ENCODE results near the gene POU6F2. TPM values are rescaled to one million over a fixed set of nuclear protein-coding genes. Genes with fewer than 3 reads are reported as not detected.
"Not testable (repeated sequence)": the region's sequence is repeated elsewhere in the genome, so short reads cannot be mapped to it uniquely, and the experiment has no call there.

The POU6F2 gene
- total RNA-seq, 1 donor from 2014 or later: 0.16 TPM

- H3K27me3 Mint-ChIP-seq: peaks cover 2% of the 10 kb centered on the region
- H3K27ac Mint-ChIP-seq: no peak overlapping the region
- no peak for DNase-seq
- no peaks in the 10 kb centered on the region for H3K36me3 Mint-ChIP-seq (ENCODE audit: low read depth)
- H3K4me3 Mint-ChIP-seq: no peak overlapping the region
- H3K4me1 Mint-ChIP-seq: no peaks in the 10 kb centered on the region
- H3K9me3 Mint-ChIP-seq: no peaks in the 10 kb centered on the region
- intact Hi-C loops (cut with micrococcal nuclease): no loop called here
Measured at GRCh38 chr7:39321245-39321644, 343.5 kb downstream of the POU6F2 start.

- H3K4me3 Mint-ChIP-seq: no peak overlapping the region
- intact Hi-C loops (cut with micrococcal nuclease): no loop called here
- no peaks in the 10 kb centered on the region for H3K36me3 Mint-ChIP-seq (ENCODE audit: low read depth)
- H3K27me3 Mint-ChIP-seq: peaks cover 2% of the 10 kb centered on the region
- no peak for DNase-seq
- H3K9me3 Mint-ChIP-seq: no peaks in the 10 kb centered on the region
- H3K4me1 Mint-ChIP-seq: no peaks in the 10 kb centered on the region
- H3K27ac Mint-ChIP-seq: no peak overlapping the region
Measured at GRCh38 chr7:39321909-39322498, 344.3 kb downstream of the POU6F2 start.

DNA sequence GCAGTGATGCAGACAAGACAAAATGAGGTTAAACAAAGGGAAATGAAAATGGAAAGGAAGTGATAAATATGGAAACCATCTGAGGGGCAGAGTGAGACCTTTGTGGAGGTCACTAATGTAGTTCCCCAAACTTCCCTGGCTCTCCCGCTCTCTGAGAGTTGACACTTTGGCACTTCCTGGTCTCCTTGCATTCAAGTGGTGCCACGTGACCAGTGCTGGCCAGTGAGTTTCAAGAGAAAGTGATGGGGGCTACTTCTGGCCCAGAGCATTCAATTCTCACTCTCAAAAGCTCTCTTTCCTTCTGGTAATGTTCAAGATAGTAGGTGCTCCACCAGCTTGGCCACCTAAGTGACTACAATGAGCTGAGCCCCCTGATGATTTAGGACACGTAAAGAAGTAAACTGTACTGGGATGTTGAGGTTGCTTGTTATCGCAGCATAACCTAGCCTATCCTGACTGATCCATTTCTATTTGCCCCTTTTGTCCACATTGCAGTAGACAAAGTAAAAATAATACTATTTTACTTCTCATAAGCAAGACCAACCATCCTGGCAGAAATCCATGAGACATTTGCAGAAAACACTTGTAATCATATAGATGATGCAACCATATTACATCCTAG, 346.5 kb downstream of the POU6F2 start:
- no peak overlapping the region for H3K27ac Mint-ChIP-seq
- H3K36me3 Mint-ChIP-seq (ENCODE audit: low read depth): no peaks in the 10 kb centered on the region
- H3K4me3 Mint-ChIP-seq: no peak overlapping the region
- intact Hi-C loops (cut with micrococcal nuclease): no loop called here
- peaks cover 2% of the 10 kb centered on the region for H3K27me3 Mint-ChIP-seq
- H3K4me1 Mint-ChIP-seq: no peaks in the 10 kb centered on the region
- no peak for DNase-seq
- H3K9me3 Mint-ChIP-seq: no peaks in the 10 kb centered on the region

GRCh38 chr7:39331607-39332006, 353.9 kb downstream of the POU6F2 start:
- H3K27me3 Mint-ChIP-seq; H3K4me3 Mint-ChIP-seq; H3K4me1 Mint-ChIP-seq; H3K36me3 Mint-ChIP-seq (ENCODE audit: low read depth); DNase-seq; intact Hi-C loops (cut with micrococcal nuclease); H3K9me3 Mint-ChIP-seq; H3K27ac Mint-ChIP-seq: not testable (repeated sequence)

GRCh38 chr7:39332142-39332541, 354.4 kb downstream of the POU6F2 start:
- Mint-ChIP-seq H3K9me3 (no peaks in the 10 kb centered on the region), H3K4me3 (no peak overlapping the region), H3K36me3 (ENCODE audit: low read depth) (no peaks in the 10 kb centered on the region), H3K4me1 (no peaks in the 10 kb centered on the region), H3K27ac (no peak overlapping the region), H3K27me3 (peaks cover 5% of the 10 kb centered on the region)
- intact Hi-C loops (cut with micrococcal nuclease): no loop called here
- no peak for DNase-seq

DNA sequence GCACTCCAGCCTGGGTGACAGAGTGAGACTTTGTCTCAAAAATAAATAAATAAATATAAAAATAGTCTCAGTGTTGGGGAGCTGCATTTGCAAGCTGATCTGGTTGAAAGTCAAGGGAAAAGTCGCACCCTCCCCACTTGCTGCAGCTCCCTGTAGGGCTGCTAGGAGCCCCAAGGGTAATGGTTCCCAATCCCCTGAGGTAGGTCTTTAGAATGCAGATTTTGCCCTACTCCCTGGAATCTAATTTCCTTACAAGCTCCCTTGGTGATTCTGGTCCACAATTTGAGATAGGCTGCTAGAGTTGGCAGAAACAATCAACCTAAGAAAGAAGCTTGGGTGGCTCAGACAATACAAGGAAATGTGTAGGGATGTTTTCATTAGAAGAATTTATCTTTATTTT, 356.0 kb downstream of the POU6F2 start:
- Mint-ChIP-seq H3K36me3 (ENCODE audit: low read depth) (no peaks in the 10 kb centered on the region), H3K4me3 (no peak overlapping the region), H3K9me3 (no peaks in the 10 kb centered on the region), H3K4me1 (no peaks in the 10 kb centered on the region), H3K27me3 (peaks cover 7% of the 10 kb centered on the region), H3K27ac (no peak overlapping the region)
- intact Hi-C loops (cut with micrococcal nuclease): no loop called here
- DNase-seq: no peak

DNA sequence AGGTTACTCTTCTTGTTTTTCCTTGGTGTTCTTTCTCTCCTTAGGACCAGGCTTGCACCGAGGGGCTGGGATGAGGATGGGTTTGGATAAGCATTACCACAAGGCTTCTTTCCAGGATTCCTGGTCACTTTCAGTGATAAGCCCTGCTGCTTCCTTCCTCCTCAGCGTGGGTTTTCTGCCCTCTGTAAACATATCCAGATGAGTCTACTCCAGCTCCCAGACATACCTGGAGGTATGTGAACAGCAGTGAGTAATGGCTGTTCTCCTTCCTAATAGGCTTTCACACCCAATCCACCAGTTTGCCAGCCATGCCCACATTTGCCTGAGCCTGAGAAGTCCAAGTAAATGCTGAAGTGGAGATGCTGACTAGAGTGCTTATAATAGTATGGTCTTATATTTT, 358.7 kb downstream of the POU6F2 start:
- Mint-ChIP-seq H3K36me3 (ENCODE audit: low read depth) (no peaks in the 10 kb centered on the region), H3K27me3 (peaks cover 11% of the 10 kb centered on the region), H3K27ac (no peak overlapping the region), H3K4me1 (no peaks in the 10 kb centered on the region), H3K4me3 (no peak overlapping the region), H3K9me3 (no peaks in the 10 kb centered on the region)
- DNase-seq: no peak
- intact Hi-C loops (cut with micrococcal nuclease): no loop called here

GRCh38 chr7:39338716-39339115, 361.0 kb downstream of the POU6F2 start:
- DNase-seq: no peak
- Mint-ChIP-seq H3K4me1 (no peaks in the 10 kb centered on the region), H3K9me3 (no peaks in the 10 kb centered on the region), H3K27me3 (peaks cover 9% of the 10 kb centered on the region), H3K27ac (no peak overlapping the region), H3K36me3 (ENCODE audit: low read depth) (no peaks in the 10 kb centered on the region), H3K4me3 (no peak overlapping the region)
- intact Hi-C loops (cut with micrococcal nuclease): no loop called here

DNA sequence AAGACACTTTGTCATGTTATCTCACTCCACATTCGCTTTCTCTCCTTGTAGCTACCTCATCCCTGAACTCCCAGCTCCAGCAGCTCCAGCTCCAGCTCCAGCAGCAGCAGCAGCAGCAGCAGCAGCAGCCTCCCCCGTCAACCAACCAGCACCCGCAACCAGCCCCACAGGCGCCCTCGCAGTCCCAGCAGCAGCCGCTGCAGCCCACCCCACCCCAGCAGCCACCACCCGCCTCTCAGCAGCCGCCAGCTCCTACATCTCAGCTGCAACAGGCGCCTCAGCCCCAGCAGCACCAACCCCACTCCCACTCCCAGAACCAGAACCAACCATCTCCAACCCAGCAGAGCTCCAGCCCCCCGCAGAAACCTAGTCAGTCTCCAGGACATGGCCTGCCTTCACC, 361.9 kb downstream of the POU6F2 start:
- Mint-ChIP-seq H3K4me3 (no peak overlapping the region), H3K27me3 (peaks cover 9% of the 10 kb centered on the region), H3K27ac (no peak overlapping the region), H3K9me3 (no peaks in the 10 kb centered on the region), H3K36me3 (ENCODE audit: low read depth) (no peaks in the 10 kb centered on the region), H3K4me1 (no peaks in the 10 kb centered on the region)
- no peak for DNase-seq
- intact Hi-C loops (cut with micrococcal nuclease): no loop called here

DNA sequence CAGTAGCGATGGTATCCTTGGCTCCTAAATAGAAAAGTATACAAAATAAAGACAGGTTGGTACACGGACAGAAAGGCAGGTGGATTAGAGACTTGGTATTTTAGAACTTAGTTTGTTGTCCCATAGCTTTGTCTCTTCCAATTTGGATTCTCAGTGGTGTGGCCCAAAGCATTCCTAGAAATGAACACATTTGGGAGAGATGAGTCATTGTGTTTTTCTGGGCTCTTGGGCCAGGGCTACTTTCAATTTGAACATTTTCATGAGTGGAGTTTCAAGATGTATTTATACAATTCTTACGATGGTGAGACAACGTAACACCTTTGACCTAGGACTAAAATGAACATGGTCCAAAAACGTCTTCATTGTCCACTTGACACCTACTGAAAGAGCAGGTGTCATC, 363.4 kb downstream of the POU6F2 start:
- no peak for DNase-seq
- Mint-ChIP-seq H3K36me3 (ENCODE audit: low read depth) (no peaks in the 10 kb centered on the region), H3K4me1 (no peaks in the 10 kb centered on the region), H3K27ac (no peak overlapping the region), H3K27me3 (peaks cover 9% of the 10 kb centered on the region), H3K4me3 (no peak overlapping the region), H3K9me3 (no peaks in the 10 kb centered on the region)
- intact Hi-C loops (cut with micrococcal nuclease): no loop called here

- no peaks in the 10 kb centered on the region for H3K9me3 Mint-ChIP-seq
- no peaks in the 10 kb centered on the region for H3K36me3 Mint-ChIP-seq (ENCODE audit: low read depth)
- H3K27me3 Mint-ChIP-seq: peaks cover 6% of the 10 kb centered on the region
- no peaks in the 10 kb centered on the region for H3K4me1 Mint-ChIP-seq
- DNase-seq: no peak
- no peak overlapping the region for H3K4me3 Mint-ChIP-seq
- intact Hi-C loops (cut with micrococcal nuclease): no loop called here
- H3K27ac Mint-ChIP-seq: no peak overlapping the region
Measured at GRCh38 chr7:39342763-39343162, 365.1 kb downstream of the POU6F2 start.

- no peaks in the 10 kb centered on the region for H3K4me1 Mint-ChIP-seq
- DNase-seq: no peak
- no peaks in the 10 kb centered on the region for H3K36me3 Mint-ChIP-seq (ENCODE audit: low read depth)
- intact Hi-C loops (cut with micrococcal nuclease): no loop called here
- H3K4me3 Mint-ChIP-seq: no peak overlapping the region
- peaks cover 4% of the 10 kb centered on the region for H3K27me3 Mint-ChIP-seq
- no peak overlapping the region for H3K27ac Mint-ChIP-seq
- H3K9me3 Mint-ChIP-seq: no peaks in the 10 kb centered on the region
Measured at GRCh38 chr7:39349452-39350123, 371.9 kb downstream of the POU6F2 start.

DNA sequence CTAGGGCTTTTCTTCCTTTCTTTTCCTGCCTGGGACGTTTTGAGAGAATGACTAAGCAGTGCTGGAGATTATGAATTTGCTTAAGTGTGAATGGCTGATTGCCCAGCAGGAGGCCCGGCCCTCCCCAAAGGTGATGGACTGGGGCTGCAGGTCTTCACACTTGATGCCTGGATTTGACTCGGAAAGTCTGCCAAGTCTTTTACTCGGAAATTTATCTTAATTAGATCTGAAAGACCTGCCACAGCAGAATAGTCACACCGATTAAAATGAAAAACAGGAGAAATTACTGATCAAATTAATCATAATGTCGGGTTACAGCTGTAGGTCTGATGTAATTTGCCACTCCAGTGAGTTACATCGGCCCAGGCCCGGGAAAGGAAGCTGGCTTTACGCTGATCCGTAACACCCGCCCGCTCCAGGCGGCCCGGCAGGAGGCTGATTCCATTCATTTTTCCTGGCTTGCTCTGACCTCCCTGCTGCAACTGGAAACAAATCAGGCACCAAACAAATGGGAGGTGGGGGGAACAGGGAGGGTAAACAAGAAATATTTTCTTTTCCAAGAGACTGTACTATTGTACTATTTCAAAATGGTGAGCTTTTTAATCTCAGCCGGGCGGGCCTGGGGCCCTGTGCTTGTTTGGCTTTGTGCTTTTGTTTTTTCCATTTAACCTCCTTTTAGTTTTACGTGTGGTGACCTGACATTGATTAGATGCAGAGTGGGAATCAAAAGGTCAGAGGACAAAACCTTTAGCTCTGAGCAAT, 376.1 kb downstream of the POU6F2 start:
- Mint-ChIP-seq H3K36me3 (ENCODE audit: low read depth) (no peaks in the 10 kb centered on the region), H3K27me3 (peaks cover 4% of the 10 kb centered on the region), H3K9me3 (no peaks in the 10 kb centered on the region), H3K4me1 (peaks cover 3% of the 10 kb centered on the region), H3K4me3 (no peak overlapping the region), H3K27ac (no peak overlapping the region)
- intact Hi-C loops (cut with micrococcal nuclease): no loop called here
- no peak for DNase-seq

DNA sequence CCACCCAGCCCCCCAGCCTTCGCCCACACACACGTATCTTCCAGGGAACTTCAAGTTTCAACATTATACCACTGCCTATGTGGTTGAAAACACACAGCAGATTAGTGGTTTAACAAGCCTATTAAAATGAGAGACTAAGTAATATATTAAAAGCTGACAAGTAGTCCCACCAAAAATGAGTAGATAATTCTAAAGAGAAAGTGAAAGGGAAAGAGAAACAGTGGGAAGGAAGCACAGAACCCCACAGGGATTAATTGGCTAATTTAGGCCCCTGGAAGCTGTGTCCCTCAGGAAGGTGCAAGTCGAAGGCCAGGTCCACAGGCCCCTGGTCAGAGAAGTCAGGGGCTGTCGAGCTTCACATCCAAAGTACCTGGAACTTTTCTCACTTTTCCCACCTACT, 378.0 kb downstream of the POU6F2 start:
- Mint-ChIP-seq H3K27me3 (peaks cover 5% of the 10 kb centered on the region), H3K9me3 (no peaks in the 10 kb centered on the region), H3K36me3 (ENCODE audit: low read depth) (no peaks in the 10 kb centered on the region), H3K27ac (no peak overlapping the region), H3K4me1 (peaks cover 3% of the 10 kb centered on the region), H3K4me3 (no peak overlapping the region)
- DNase-seq: no peak
- intact Hi-C loops (cut with micrococcal nuclease): no loop called here
